HEK293T (cell line): ENCODE measurements around the gene AKAP6.

Source experiments
- FOXA1 ChIP-seq: fragments of 450-650 bp; IDR thresholded peaks from 2 replicates; pipeline ENCODE4 v1.6.1; 2016; ENCODE audit warnings: mild to moderate bottlenecking
- FOXM1 ChIP-seq: fragments of 450-650 bp; IDR thresholded peaks from 2 replicates; pipeline ENCODE4 v1.6.1; 2017; ENCODE audit warnings: mild to moderate bottlenecking, borderline replicate concordance
- PKNOX1 ChIP-seq: fragments of 450-650 bp; IDR thresholded peaks from 2 replicates; pipeline ENCODE4 v1.6.1; 2016

GRCh38 chr14:32587461-32587860 is 258.4 kb downstream of the AKAP6 start:
- TF ChIP-seq FOXM1 (no peak), FOXA1 (no peak), PKNOX1 (no peak)
